Endothelial cell of umbilical vein (primary cell): ENCODE measurements around the gene SPATS2L. TPM values are rescaled to one million over a fixed set of nuclear protein-coding genes. Genes with fewer than 3 reads are reported as not detected.

Experiments used
- BruUV-seq: library from RNA; stranded (reverse); fragments of 400-500 nt; replicated peaks from 2 replicates; lab custom pipeline; 2021; lab: Mats Ljungman, UMichigan
- CTCF ChIA-PET: fragments of 300-600, 350-600 bp; sonication (Branson Sonifier 250); formaldehyde crosslinking; loops from one replicate; lab custom pipeline; 2021; ENCODE audit warnings: antibody characterized with exemption, inconsistent platforms; lab: Charles Lee
- POLR2A ChIA-PET: fragments of 300-600, 350-600 bp; sonication (Branson Sonifier 250); formaldehyde crosslinking; loops from one replicate; lab custom pipeline; 2021; ENCODE audit warnings: antibody characterized with exemption, inconsistent platforms; lab: Charles Lee
- DNase-seq: peaks from one replicate; pipeline ENCODE4 v3.0.0-alpha.2; 2011; ENCODE audit warnings: low read depth, low spot score
- FAIRE-seq: peaks from 2 replicates; lab custom pipeline; 2011; peaks lifted over from hg19 to GRCh38; lab: Jason Lieb, UNC
- H2AFZ ChIP-seq: 2 replicates; pipeline ENCODE4 v1.6.0; 2012; ENCODE audit warnings: low read depth, low read length, control low read depth, inconsistent platforms
- H3K27ac ChIP-seq: 2 replicates; pipeline ENCODE4 v1.5.1; 2011; ENCODE audit warnings: low read depth, mild to moderate bottlenecking, control low read depth, low read length, moderate library complexity; ENCODE audit not compliant: insufficient read depth
- H3K27me3 ChIP-seq, 2 experiments: 2 replicates each; pipeline versions ENCODE4 v1.6.0 to v1.6.1; 2011; ENCODE audit warnings: low read length in 2 of 2, mixed read lengths in 1 of 2; ENCODE audit not compliant: control insufficient read depth in 2 of 2, insufficient read depth in 2 of 2
- H3K36me3 ChIP-seq, 2 experiments: 2 replicates in 1 of 2; 3 replicates in 1 of 2; pipeline ENCODE4 v1.5.1; 2011; ENCODE audit warnings: low read length in 2 of 2, mild to moderate bottlenecking in 1 of 2, moderate library complexity in 1 of 2; ENCODE audit not compliant: control insufficient read depth in 2 of 2, insufficient read depth in 2 of 2; ENCODE audit errors: extremely low read depth in 1 of 2
- H3K4me1 ChIP-seq: 3 replicates; pipeline ENCODE4 v1.5.1; 2011; ENCODE audit warnings: mild to moderate bottlenecking, low read length; ENCODE audit not compliant: control insufficient read depth, insufficient read depth; ENCODE audit errors: extremely low read depth
- H3K4me2 ChIP-seq: 2 replicates; pipeline ENCODE4 v1.6.1; 2011; ENCODE audit warnings: low read length, control low read depth, mixed read lengths; ENCODE audit not compliant: insufficient read depth
- H3K4me3 ChIP-seq, 3 experiments: fragments of 200-600 bp in 1 of 3; sonication (generic), shearing (Covaris generic) in 1 of 3; replicated peaks in 1 of 3; 2 replicates each; pipeline ENCODE4 v1.5.1; 2011 to 2016; ENCODE audit warnings: control low read depth in 3 of 3, low read length in 3 of 3, mild to moderate bottlenecking in 2 of 3, inconsistent platforms in 1 of 3, low read depth in 1 of 3, moderate library complexity in 1 of 3; ENCODE audit not compliant: insufficient read depth in 1 of 3
- H3K79me2 ChIP-seq: 2 replicates; pipeline ENCODE4 v1.6.0; 2012; ENCODE audit warnings: low read length, inconsistent platforms; ENCODE audit not compliant: control insufficient read depth, insufficient read depth
- H3K9ac ChIP-seq: replicated peaks from 2 replicates; pipeline ENCODE3; 2011; ENCODE audit warnings: low read length, control low read depth; ENCODE audit not compliant: insufficient read depth; ENCODE audit errors: extremely low read depth
- H3K9me1 ChIP-seq: replicated peaks from 3 replicates; pipeline ENCODE4 v1.6.0; 2011; ENCODE audit warnings: mild to moderate bottlenecking, low read length; ENCODE audit not compliant: control insufficient read depth, insufficient read depth; ENCODE audit errors: extremely low read depth
- H3K9me3 ChIP-seq: replicated peaks from 2 replicates; pipeline ENCODE4 v1.5.1; 2012; ENCODE audit warnings: low read length, inconsistent platforms; ENCODE audit not compliant: control insufficient read depth, insufficient read depth
- H4K20me1 ChIP-seq: replicated peaks from 2 replicates; pipeline ENCODE3; 2011; ENCODE audit warnings: mild to moderate bottlenecking, low read length; ENCODE audit not compliant: control insufficient read depth, insufficient read depth; ENCODE audit errors: extremely low read depth
- JUN ChIP-seq: IDR thresholded peaks from 2 replicates; pipeline ENCODE4 v1.6.1; 2011; ENCODE audit warnings: borderline replicate concordance, low read depth; ENCODE audit not compliant: insufficient read length, insufficient read depth
- MAX ChIP-seq: IDR thresholded peaks from 2 replicates; pipeline ENCODE4 v1.6.1; 2011; ENCODE audit not compliant: insufficient read depth, insufficient read length
- MYC ChIP-seq: IDR thresholded peaks from one replicate; pipeline ENCODE4 v1.6.1; 2011; ENCODE audit warnings: mild to moderate bottlenecking, low read depth, low read length
- POLR2A ChIP-seq: IDR thresholded peaks from 2 replicates; pipeline ENCODE4 v1.6.1; 2012; ENCODE audit warnings: low read depth, mild to moderate bottlenecking, control low read depth, low read length
- POLR2AphosphoS5 ChIP-seq: IDR thresholded peaks from 2 replicates; pipeline ENCODE4 v1.6.1; 2012; ENCODE audit warnings: low read depth, mild to moderate bottlenecking, control low read depth, low read length, moderate library complexity; ENCODE audit not compliant: insufficient read depth
- dilution Hi-C: fragments of 300-500 bp; cut with MboI; formaldehyde crosslinking; loops from one replicate; pipeline ENCODE4 v1.15.0; 2019; ENCODE audit warnings: low sequenced_read_pairs; ENCODE audit not compliant: extremely low pct_ligation_motif_present
- intact Hi-C: fragments of 100-400 bp; cut with micrococcal nuclease; formaldehyde crosslinking; loops from one replicate; pipeline ENCODE4 v1.10.0; 2022
- polyA plus RNA-seq, 4 experiments: library from polyadenylated mRNA; depleted of rRNA in 3 of 4; stranded (reverse) in 3 of 4; unstranded in 1 of 4; fragments of >200 nt; gene quantifications; 2 replicates each; pipeline versions ENCODE4 v1.2.1 to v1.2.3, GENCODE V29; 2011 to 2012; ENCODE audit warnings: missing spikeins in 1 of 4
- total RNA-seq: library from RNA; stranded (reverse); gene quantifications from 2 replicates; pipeline ENCODE4 v1.2.3, GENCODE V29; 2021
- TF ChIP-seq, protein P1 (sequence below), 2 donors: IDR thresholded peaks; 1 replicate in 1 of 2; 2 replicates in 1 of 2; pipeline ENCODE4 v1.5.1; 2011; ENCODE audit warnings: low read length in 2 of 2, mild to moderate bottlenecking in 2 of 2, moderate library complexity in 2 of 2, control low read depth in 1 of 2, inconsistent platforms in 1 of 2, low read depth in 1 of 2; ENCODE audit not compliant: insufficient read depth in 1 of 2; ENCODE audit errors: extremely low read depth in 1 of 2

Gene SPATS2L
- total and polyA plus RNA-seq, 2 donors (not counting 3 experiments of a cell fraction or from before 2014, with no cell fraction given), result 29.1 to 72.9 TPM

DNA sequence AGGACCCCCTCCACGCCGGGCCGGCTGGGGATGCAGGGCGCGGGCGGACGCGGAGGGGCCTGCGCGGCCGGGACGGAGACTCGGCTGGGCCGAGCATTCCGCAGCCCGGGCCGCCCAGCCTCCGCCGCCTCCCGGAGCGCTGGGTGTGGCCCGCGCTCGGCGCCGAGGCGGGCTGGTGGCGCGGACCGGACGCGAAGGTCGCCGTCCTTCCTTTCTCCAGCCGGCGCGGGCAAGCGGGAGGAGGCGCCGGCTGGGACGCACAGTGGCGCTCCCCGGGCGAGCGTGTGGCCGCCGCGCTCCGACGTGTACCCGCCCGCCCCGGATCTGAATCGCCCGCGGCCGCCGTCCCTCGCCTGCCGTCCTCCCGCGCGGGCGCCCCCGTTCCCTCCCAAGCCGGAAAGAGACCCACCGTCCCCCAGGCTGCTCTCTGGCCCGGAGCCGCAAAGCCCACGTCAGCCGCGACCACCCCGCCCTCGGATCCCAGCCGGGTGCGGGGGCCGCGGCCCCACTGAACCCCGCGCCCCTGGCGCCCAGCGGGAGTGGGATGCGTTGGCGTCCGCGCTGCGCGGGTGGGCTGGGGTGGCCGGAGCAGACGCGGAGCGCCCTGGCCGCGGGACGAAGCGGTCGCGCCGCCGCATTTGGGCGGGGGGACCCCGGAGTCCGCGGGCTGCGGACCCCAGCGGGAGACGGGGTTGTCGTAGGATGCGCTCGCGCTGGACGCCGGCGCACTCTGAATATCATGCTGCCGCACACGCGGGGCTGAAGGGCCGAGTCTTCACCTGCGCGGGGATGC, 634 bp downstream of the SPATS2L start:
- H3K36me3 ChIP-seq, result peaks cover 0 to under 1% of the 10 kb centered on the region in 2 experiments
- peaks cover 14% of the 10 kb centered on the region for H3K4me1 ChIP-seq
- peaks cover 4% of the 10 kb centered on the region for H4K20me1 ChIP-seq
- TF ChIP-seq MYC (no peak), POLR2AphosphoS5 (peak; percentile 84), MAX (no peak), POLR2A (peak; percentile 67), JUN (no peak)
- TF ChIP-seq, protein P1, sequence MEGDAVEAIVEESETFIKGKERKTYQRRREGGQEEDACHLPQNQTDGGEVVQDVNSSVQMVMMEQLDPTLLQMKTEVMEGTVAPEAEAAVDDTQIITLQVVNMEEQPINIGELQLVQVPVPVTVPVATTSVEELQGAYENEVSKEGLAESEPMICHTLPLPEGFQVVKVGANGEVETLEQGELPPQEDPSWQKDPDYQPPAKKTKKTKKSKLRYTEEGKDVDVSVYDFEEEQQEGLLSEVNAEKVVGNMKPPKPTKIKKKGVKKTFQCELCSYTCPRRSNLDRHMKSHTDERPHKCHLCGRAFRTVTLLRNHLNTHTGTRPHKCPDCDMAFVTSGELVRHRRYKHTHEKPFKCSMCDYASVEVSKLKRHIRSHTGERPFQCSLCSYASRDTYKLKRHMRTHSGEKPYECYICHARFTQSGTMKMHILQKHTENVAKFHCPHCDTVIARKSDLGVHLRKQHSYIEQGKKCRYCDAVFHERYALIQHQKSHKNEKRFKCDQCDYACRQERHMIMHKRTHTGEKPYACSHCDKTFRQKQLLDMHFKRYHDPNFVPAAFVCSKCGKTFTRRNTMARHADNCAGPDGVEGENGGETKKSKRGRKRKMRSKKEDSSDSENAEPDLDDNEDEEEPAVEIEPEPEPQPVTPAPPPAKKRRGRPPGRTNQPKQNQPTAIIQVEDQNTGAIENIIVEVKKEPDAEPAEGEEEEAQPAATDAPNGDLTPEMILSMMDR (IDR thresholded peaks at IDR 0.05; ENCODE audit: extremely low read depth in 1 of 2, insufficient read depth in 1 of 2, low read depth in 1 of 2, low read length in 2 of 2), result no peak
- no TSS peak for BruUV-seq
- H3K27me3 ChIP-seq, result no peaks in the 10 kb centered on the region
- peak overlapping the region; percentile 96 for H3K4me2 ChIP-seq
- H2AFZ ChIP-seq, result peak overlapping the region; percentile 87
- no peaks in the 10 kb centered on the region for H3K9me1 ChIP-seq
- H3K4me3 ChIP-seq, result peak overlapping the region; percentile 83 to 95 (median 93)
- ChIA-PET CTCF (interaction anchor here (1.1 to 2.2 kb wide), 7 partner anchors 71 to 327 kb away, joined by 3 to 16 read pairs (median 8); no protein-coding TSS in a partner anchor), POLR2A (interaction anchor here (1.2 kb wide), 1 partner anchor 25 kb away, joined by 3 read pairs; no protein-coding TSS in a partner anchor)
- H3K27ac ChIP-seq, result peak overlapping the region; percentile 39
- peaks cover 51% of the 10 kb centered on the region for H3K79me2 ChIP-seq
- dilution Hi-C loops, result no loop called here
- no peak for FAIRE-seq
- intact Hi-C loops, result loop anchor here (1.0 to 5.0 kb wide), 5 partner anchors 99 to 396 kb away; partner anchors contain the start of gene C2orf69
- peak overlapping the region; percentile 84 for H3K9ac ChIP-seq
- H3K9me3 ChIP-seq, result no peaks in the 10 kb centered on the region
- peak; percentile 37 for DNase-seq
